ENCODE results near the gene GPC1.

The GPC1 gene

DNA sequence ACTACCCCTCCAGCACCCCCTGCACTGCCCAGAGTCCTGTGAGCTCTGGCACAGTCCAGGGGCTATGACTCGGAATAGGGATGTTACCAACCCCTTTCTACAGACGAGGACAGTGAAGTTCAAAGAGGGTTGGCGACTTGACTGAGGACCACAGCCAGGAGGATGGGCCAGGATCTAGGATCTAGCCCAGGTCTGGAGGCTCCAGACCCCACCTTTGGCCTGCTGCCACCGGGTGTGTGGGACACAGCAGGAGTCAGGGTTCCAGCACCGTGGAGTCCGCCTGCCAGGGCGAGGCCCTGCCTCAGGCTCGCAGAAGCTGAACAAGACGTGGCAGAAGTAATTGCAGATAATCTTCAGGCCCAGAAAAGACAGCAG, 37.9 kb upstream of the GPC1 start:
- no peak for DNase-seq

DNA sequence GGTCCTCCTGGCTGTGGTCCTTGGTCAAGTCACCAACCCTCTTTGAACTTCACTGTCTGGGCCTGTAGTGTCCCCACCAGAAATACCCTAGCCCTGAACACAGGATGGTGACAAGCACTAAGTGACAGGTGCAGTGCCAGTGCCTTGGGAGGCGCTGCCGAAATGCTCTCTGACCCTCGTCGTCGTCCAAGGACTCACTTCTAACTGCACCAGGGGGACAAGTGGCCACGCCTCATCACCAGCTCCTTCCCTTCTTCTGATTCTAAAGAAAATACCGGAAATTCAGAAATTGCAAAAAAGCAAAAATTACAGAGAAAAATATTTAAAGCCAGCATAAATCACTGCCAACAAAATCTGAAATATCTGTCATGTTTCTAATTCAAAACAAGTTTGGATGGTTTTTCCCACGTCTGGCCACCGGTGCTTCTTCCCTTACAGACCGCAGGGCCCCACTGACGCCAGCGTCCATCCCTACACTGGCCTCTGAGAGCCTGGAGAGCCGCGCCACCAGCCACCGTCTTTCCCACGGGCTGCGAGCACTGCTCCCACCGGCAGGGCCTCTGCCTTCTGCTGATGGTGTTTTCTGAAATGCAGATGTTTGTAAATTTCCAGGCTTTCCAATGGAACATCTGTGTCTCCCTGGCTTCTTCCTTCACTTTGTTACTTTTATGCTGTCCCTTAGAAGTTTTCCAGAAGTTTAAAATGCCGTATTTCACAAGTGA, 37.4 kb upstream of the GPC1 start:
- DNase-seq = no peak

DNA sequence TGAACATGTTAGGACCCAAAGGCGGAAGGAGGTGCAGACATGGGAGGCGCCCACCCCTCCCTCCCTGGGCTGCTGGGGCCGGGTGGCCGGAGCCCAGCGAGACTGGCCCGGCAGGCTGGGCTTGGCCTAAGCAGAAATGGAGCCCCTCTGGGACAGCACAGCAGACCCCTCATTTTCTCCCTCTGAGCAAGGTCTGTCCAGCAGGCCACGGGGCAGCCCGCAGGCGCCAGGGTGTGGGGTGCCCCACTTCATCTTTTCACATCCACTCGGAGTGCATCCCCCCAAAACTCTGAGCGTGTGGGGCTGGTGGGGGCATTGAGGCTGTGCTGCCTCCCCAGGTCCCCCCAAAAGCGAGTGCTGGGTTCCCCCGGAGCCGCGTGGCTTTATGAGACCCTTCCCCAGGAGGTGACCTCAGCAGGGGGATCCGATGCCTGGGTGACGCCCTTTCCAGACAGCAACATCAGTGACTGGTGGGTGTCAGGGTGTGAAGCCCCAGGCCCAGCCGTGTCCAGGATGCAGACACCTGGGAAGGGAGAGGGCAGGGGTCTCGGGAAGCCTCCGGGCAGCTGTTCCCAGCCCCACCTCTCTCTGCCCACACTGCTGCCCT, 36.7 kb upstream of the GPC1 start:
- no peak for DNase-seq

DNA sequence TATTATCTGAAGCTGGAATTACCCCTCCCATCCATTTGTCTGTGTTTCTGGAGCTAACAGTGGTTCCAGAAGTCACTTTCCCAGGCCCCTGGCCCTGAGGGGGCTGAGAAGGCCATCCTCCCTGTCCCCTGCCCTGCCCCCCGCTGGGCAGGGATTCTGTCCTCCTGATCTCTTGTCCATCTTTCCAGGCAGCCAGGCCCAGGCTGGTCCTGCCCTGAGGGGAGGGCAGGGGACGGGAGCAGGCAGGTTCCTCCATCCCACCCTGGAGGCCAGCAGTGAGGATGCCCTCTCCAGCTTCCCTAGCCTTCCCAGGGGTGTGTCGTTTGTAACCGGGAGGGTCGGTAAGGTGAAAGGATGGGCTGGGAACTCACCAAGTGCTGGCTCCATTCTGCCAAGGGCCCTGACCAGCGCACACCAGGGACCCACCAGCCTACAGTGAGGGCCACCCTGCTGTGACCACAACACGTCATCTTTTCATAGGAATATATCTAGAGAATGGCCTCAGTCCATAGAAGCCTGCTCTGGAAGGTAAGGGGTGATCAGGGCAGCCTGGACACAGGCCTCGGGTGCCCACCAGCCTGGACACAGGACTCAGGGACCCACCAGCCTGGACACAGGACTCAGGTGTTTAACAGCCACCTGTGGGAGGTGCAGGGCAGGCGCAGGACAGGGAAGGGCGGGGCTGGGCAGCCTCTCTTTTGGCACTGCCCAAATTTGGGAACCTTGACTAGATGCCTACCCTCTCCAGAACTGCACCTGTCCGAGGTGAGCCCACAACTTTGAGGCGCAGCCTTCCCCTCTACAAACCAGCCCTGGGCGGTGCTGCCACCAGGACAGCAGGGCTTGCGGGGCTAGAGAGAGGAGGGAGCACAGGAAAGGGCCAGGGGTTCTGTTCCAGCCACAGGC, 35.8 kb upstream of the GPC1 start:
- no peak for DNase-seq

DNA sequence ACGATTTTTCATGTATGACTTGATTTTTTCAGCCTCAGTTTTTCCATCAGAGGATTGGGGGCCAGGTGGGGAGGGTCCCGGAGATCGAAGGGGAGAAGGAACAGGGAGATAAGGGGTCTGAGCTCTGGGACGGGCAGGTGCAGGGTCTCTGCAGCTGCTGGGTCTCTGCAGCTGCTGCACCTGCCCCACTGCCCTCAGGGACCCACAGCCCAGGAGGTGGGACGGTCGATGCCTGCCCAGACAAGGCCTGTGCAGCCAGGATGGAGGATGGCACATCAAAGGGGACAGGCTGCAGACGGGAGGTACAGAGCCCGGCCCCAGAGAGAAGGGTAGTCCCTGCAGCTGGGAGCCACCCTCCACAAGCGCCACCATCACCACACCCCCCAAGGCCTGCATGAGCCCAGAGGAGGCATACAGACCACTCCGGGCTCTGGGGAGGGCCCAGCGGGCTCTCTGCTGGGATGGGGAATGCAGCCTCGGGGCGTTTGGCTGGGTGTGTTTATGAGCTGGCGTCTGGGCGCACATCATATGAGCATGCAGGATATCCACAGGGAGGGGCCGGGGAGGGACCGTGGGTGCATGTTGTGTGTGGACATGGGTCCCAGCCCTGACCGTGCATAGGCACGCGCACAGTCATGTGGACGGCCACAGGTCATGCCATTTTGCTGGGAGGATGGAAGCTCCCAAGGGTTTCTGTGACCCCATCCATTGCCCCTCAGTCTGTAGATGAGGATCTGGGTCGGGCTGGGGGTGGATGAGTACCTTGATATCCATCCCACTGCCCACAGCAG, 34.9 kb upstream of the GPC1 start:
- DNase-seq = no peak

DNA sequence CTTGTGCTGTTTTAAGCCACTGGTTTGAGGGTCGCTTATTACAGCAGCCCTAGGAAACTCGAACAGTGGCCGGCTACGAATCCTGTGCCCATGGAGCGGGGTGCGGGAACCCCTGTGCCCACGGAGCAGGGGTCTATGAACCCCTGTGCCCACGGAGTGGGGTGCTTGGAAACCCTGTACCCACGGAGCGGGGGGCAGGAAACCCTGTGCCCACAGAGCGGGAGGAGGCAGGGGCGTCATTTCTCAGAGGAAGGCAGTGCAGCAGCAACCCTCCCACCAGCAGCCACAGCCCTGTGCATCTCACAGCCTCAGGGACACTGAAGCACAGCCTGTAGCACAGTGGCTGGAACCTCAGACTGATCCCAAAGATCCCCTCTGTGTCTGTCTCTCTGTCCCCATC, 34.2 kb upstream of the GPC1 start:
- DNase-seq = no peak

DNA sequence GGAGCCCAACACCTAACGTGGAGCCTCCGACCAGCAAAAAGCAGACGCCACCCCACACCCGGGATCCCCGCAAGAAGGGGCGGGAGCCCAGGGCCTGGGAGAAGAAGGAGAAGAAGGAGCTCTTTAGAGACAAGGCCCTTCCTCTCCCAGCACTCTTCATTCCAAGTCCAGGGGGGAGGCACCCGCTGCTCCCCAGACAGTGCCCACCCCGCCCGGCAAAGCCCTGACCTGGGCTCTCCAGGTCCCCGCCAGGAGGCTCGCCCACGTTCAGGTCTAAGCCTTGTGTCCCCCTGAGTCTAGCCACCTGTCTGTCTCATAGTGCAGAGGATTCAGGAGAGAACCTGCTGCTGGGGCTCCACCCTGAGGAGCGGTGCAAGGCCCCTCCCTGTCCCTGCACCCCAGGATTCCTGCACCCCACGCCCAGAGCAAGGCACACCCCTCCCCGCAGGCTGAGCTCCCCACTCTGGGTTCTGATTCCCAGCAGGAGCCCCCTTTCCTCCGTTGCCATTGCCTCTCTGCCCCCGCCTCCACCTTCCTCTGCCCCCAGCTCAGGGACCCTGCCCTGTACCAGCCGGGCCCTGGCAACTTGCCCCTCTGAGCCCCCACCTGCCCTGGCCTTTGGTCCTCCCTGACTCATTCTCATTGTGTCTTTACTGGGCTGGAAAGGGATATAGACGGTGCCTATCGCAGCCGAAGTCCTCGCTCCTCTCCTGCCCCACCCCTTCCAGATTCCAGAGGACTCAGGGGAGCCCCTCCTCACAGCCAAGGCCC, 33.5 kb upstream of the GPC1 start:
- DNase-seq = no peak

DNA sequence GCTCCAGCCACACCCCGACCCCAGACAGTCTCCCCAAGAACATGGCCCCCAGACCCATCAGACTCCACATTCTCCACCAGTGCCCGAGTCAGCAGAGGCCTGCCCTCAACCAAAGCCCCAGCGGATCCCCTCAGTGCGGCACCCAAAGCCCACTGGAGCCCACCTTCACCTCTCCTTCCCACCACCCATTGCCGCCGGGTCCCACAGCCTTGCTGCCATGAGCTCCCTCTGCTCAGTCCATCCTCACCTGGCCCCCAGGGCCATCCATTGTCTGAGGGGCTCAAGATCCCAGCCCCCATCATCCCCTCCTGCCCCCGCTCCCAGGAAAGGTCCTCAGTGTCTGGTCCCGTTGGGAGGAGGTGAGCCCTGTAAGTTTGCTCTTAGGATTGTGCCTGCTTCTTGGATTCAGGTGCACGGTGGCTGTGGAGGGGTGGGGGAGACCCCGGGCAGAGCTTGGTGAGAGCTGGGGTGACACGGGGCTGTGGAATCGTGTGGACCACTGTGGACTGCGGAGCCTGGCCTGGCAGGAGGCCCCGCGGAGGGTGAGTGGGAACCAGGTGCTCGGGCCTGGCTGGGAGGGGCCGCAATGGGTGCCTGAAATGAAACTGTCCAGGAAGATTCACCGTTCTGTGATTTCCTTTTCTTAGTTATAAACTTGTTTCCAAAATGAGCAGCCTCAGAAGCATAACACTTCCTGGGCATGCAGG, 32.7 kb upstream of the GPC1 start:
- DNase-seq = no peak

DNA sequence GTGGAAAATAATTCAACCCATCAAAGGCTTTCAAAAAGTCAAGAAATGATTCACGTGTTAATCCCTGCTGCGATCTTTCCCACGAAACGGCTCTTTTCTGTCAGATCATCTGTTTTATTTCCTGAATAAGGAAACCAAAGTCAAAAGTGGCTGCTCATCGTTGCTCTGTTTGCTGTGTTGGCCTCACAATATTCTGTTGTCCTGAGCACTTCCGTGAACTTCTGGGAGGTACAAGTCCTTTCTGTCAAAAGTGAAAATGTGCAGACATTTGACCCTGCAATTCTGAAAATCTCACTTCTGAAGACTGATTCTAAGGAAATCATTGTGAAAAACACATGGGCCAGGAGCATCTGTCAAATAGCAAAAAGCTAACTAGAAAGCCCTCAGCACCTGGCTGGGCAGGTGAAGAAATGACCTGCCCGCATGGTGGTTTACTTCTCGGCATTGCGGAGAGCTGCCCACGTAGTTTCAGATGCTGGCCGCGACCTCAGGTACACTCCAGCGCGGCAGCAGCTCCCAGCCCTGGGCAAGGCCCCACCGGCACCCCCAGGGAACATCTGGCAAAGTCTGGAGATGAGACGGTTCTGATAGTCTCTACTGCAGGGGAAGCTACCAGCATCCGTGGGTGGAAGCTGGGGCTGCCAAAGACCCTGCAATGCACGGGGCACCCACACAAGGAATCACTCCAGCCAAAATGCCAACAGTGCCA, 31.9 kb upstream of the GPC1 start:
- no peak for DNase-seq

DNA sequence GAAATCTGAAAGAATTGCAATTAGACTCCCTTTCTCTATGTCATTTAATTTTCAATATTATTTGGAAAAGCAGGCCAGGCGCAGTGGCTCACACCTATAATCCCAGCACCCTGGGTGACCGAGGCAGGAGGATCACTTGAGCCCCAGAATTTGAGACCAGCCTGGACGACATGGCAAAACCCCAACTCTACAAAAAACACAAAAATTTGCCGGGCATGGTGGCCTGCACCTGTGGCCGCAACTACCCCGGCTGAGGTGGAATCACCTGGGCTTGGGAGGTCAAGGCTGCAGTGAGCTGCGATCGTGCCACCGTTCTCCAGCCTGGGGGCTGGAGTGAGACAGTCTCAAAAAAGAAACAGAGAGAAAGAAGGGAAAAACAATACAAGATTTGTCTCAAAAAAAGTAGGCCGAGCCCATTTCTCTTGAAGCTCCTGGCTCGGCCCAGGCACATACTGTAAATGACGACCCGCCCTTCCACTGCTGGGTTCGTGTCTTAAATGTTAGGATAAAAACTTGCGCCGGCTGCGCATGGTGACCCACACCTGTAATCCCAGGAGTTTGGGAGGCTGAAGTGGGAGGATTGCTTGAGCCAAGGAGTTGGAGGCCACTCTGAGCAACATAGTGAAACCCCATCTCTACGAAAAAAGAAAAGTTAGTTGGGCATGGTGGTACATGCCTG, 31.1 kb upstream of the GPC1 start:
- no peak for DNase-seq

DNA sequence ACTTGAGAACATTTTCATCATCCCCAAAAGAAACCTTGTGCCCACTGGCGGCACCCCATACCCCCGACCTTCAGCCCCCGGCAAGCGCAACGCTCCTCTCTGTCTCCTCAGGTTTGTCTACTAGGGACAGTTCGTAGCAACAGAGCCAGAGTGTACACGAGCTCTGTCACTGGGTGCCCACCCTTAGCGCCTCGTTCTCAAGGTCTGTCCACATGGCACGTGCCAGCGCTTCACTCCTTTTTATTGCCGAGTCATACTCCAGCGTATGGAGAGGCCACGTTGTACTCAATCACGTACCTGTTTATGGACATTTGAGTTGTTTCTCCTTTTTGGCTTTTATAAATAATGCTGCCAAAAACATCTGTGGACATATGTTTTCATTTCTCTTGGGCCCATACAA, 30.3 kb upstream of the GPC1 start:
- no peak for DNase-seq

DNA sequence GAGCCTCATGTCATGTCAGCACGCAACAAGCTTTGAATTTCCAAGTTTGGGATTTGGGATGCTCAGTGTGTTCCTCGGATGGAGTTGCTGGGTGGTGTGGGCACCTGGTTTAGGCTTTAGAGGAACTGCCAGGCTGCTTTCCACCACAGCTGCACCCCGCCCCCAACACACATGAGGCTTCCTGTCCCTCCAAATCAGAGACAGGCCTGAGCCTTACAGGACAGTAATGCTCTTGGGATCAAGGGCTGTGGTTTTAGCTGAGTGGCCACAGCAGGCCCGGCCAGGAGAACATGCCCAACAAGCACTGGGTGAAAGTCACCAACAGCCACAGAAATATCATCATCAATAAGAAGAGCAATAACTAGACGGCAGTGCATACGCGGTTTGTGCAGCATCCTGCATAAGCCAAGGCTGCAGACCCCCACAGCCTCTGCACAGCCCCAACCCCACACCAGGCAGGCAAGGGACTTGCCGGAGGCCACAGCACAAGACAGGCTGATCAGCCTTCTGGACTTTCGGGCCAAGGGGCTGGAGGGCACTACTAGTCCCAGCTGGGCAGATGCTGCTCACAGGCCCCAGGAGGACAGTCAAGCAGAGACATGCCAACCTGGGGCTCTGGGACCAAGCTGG, 29.7 kb upstream of the GPC1 start:
- DNase-seq = no peak

DNA sequence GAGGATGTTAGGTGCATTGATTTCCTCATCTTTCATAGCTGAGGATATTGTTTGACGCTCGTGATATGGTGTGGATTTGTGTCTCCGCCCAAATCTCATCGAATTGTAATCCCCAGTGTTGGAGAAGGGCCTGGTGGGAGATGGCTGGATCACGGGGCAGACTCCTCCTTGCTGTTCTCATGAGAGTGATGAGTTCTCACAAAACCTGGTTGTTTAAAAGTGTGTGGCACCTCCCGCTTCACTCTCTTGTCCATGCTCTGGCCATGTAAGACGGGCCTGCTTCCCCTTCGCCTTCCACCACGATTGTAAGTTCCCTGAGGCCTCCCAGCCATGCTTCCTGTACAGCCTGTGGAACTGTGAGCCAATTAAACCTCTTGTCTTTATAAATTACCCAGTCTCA, 28.4 kb upstream of the GPC1 start:
- no peak for DNase-seq

DNA sequence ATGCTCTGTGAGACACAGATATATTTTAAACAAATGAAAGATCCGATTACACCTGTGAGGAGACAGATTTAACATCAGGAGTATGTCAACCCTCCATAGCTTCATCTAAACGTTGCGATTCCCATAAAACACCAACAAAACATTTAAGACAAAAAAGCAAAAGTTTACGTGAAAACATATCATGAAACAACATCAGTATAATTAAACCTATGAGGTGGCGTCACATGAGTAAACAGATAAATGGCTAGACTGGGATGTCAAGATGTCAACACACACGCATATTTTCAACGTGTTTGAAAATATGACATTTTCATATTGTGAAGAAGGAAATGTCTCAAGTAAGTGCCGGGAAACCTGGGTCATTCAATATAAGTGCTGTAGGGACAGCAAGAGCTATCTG, 25.5 kb upstream of the GPC1 start:
- DNase-seq = no peak

DNA sequence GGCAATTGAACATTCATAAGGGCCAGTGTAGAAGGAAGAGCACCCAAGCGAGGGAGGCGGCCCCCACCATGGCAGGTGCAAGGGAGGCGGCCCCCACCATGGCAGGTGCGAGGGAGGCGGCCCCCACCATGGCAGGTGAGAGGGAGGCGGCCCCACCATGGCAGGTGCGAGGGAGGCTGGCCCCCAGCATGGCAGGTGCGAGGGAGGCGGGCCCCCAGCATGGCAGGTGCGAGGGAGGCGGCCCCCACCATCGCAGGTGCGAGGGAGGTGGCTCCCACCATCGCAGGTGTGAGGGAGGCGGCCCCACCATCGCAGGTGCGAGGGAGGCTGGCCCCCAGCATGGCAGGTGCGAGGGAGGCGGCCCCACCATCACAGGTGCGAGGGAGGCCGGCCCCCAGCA, 24.7 kb upstream of the GPC1 start:
- no peak for DNase-seq

DNA sequence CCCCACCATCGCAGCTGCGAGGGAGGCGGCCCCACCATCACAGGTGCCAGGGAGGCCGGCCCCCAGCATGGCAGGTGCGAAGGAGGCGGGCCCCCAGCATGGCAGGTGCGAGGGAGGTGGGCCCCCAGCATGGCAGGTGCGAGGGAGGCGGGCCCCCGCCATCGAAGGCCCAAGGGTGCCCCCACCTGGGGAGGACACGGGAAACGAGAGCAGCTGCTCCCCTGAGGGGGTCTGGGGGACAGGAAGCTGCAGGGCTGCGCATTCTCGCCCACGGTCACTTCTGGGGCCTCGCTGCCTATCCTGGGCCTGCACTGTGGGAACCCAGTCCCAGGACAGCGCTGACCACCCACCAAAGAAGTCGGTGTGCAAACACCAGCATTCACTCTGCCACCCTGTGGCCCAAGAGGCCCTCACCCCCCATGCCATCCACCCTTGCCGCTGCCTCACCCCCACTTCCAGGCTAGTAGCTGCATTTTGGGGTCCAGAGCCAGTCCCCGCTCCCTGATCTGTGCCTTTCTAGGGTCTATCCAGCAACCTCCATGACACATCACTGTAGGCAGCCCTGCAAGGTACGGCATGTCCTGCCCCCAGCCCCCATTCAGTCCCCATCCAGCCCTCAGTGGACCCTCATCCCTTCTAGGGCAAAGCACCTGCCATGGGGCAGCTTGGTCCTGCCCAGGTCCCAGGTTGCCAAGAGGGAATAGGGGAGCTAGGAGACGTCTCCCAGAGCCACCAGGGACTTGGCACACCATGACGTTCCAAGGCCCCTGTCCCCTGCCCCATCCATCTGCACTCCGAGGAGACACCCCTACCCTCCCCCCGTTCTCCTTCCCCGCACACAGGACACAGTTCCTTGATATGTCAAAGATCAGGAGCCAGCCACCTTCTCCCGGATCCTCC, 24.0 kb upstream of the GPC1 start:
- DNase-seq = no peak

DNA sequence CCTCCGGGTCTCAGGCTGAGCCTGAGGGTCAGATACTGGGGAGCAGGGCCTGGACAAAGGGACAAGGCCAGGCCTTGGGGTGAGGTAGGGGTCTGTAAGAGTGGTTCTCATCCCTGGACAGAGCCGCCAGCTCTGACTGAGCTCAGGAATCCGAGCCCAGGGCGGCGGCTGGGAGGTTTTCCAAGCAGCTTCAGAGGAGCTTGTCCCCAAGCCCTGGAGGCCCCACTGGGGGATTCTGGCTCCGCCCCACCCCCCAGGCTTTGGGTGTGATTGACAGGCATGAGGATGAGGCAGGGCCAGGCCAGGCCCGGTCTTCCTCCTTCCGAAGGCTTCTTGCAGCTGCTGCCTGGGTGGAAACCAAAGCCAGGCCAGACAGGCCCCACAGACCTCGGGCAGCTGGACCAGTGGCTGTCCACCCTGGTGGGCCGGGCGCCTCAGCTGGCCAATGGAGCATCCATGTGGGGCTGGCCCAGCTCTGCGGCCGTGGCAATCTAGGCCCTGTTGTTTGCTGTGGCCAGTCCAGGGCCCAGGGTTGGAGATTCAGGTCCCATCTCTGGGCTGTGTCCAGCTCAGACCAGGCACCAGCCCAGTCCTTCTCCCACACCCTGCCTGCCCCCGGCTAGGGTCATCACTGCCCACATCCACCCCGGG, 23.1 kb upstream of the GPC1 start:
- no peak for DNase-seq

Data from NCI-H1105 treated with DMSO at 0.1 percent for 48 hours (cell line).